Sigmoid colon (tissue), 4 donors: Measurements from ENCODE around the gene TSPEAR.

Experiments
- EP300 ChIP-seq, 4 donors: sonication (generic); formaldehyde crosslinking; IDR thresholded peaks; one replicate each; pipeline ENCODE4 v1.6.1; 2017; ENCODE audit warnings: antibody characterized with exemption in 4 of 4
- TF ChIP-seq, protein P1 (sequence below), 4 experiments: fragments of 450-650 bp in 3 of 4; fragments of 200-600 bp in 1 of 4; IDR thresholded peaks; one replicate each; pipeline ENCODE4 v1.5.1; 2016 to 2019; ENCODE audit warnings: antibody characterized with exemption in 4 of 4, mild to moderate bottlenecking in 3 of 4, moderate library complexity in 2 of 4

DNA sequence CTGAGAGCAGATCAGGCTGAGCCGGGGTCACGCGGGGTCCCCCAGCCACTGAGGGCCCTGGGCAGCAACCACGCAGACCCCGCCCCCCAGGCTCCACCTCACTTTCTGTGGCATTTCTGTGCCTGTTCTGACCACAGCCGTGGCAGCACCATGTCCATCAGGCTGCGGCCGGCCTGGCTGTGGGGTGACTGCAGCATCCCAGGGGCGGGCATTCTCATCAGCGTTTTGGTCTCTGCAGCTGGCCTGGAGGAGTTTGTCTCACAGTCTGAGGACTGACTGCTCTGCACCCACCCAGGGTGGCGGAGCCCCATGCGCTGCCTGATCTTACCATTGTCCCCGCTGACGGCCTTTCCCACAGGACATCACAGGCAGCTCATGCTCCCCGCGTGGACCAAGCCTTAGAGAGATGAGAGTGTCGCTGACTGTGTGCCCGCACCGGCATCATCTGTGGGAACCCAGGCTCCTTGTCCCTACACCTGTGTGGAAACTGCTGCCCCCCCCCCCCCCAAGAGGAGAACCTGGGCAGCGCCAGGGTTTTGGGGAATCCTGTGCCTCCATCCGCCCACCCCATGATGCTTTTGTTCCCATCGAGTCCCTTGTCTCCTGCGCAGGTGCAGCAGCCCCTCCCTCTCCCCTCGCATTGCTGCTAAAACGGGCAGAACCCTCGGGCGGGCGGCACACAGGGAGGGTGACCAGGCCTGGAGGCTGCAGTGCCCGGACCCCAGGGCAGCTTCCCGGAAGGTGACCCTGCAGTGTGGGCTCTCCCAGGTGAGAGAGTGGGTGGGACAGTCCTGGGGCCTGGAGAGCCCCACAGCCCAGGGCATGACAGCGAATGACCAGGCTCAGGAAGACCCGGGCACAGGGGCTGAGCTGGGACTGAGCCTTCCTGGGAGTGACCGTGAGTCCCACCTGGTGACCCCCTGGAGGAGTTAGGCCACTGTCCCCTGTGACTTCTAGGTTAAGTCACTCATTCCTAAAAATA is 173.2 kb downstream of the TSPEAR start:
- TF ChIP-seq, protein P1, sequence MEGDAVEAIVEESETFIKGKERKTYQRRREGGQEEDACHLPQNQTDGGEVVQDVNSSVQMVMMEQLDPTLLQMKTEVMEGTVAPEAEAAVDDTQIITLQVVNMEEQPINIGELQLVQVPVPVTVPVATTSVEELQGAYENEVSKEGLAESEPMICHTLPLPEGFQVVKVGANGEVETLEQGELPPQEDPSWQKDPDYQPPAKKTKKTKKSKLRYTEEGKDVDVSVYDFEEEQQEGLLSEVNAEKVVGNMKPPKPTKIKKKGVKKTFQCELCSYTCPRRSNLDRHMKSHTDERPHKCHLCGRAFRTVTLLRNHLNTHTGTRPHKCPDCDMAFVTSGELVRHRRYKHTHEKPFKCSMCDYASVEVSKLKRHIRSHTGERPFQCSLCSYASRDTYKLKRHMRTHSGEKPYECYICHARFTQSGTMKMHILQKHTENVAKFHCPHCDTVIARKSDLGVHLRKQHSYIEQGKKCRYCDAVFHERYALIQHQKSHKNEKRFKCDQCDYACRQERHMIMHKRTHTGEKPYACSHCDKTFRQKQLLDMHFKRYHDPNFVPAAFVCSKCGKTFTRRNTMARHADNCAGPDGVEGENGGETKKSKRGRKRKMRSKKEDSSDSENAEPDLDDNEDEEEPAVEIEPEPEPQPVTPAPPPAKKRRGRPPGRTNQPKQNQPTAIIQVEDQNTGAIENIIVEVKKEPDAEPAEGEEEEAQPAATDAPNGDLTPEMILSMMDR (IDR thresholded peaks at IDR 0.05): no peak
- TF ChIP-seq EP300 (IDR thresholded peaks at IDR 0.05): no peak
